Body of pancreas (tissue), 4 donors: ENCODE data around the gene PALLD. TPM values are rescaled to one million over a fixed set of nuclear protein-coding genes. Genes with fewer than 3 reads are reported as not detected.

Experiments used
- ATAC-seq: fragments of 150-250 bp; one replicate; pipeline ENCODE4 v1.9.1; 2016
- DNase-seq, 4 donors: peaks; one replicate each; pipeline ENCODE4 v3.0.0-alpha.2; 2019
- H3K27ac ChIP-seq, 4 donors: fragments of 200-600 bp; sonication (generic); 1 replicate in 3 of 4; 2 replicates in 1 of 4; pipeline versions ENCODE4 v1.5.1 to v1.6.1; 2016 to 2019; ENCODE audit warnings: mild to moderate bottlenecking in 1 of 4, mixed read lengths in 1 of 4, moderate library complexity in 1 of 4
- H3K27me3 ChIP-seq, 2 donors: fragments of 200-600 bp; sonication (generic); one replicate each; pipeline ENCODE4 v1.6.0; 2016; ENCODE audit warnings: mild to moderate bottlenecking in 1 of 2
- H3K36me3 ChIP-seq, 2 donors: fragments of 200-600 bp; sonication (generic); replicated peaks in 1 of 2; 2 replicates each; pipeline ENCODE4 v1.5.1; 2016; ENCODE audit warnings: low read depth in 2 of 2; ENCODE audit not compliant: insufficient read depth in 1 of 2
- H3K4me1 ChIP-seq: fragments of 200-600 bp; sonication (generic); one replicate; pipeline ENCODE4 v1.6.0; 2016
- H3K4me3 ChIP-seq, 2 donors: fragments of 200-600 bp; sonication (generic); 1 replicate in 1 of 2; 2 replicates in 1 of 2; pipeline ENCODE4 v1.5.1; 2016 to 2019
- H3K9me3 ChIP-seq, 3 donors: fragments of 200-600 bp; sonication (generic); 1 replicate in 2 of 3; 2 replicates in 1 of 3; pipeline ENCODE4 v1.5.1; 2016
- POLR2A ChIP-seq, 3 donors: fragments of 450-650 bp; IDR thresholded peaks; one replicate each; pipeline ENCODE4 v1.6.1; 2016; ENCODE audit warnings: antibody characterized with exemption in 3 of 3, mild to moderate bottlenecking in 2 of 3
- WGBS, 2 donors: methylation state at CpG; one replicate each; pipeline ENCODE4 v1.1.5; 2017; 5-methylcytosine and 5-hydroxymethylcytosine counted together
- intact Hi-C: fragments of 100-400 bp; cut with DNase I; formaldehyde crosslinking; loops from one replicate; pipeline ENCODE4 v1.15.1; 2023
- total RNA-seq, 2 donors: library from RNA; depleted of rRNA; stranded (reverse); fragments of >200 nt; gene quantifications; one replicate each; pipeline ENCODE4 v1.1.0, GENCODE V29; 2016
- TF ChIP-seq, protein P1 (sequence below), 7 experiments: fragments of 450-650 bp in 4 of 7; fragments of 200-600 bp in 3 of 7; sonication (generic) in 3 of 7; IDR thresholded peaks; one replicate each; pipeline ENCODE4 v1.5.1; 2016 to 2019; ENCODE audit warnings: antibody characterized with exemption in 7 of 7

The PALLD gene
- total RNA-seq, 2 donors from 2014 or later: 46.8 to 52.4 TPM

DNA sequence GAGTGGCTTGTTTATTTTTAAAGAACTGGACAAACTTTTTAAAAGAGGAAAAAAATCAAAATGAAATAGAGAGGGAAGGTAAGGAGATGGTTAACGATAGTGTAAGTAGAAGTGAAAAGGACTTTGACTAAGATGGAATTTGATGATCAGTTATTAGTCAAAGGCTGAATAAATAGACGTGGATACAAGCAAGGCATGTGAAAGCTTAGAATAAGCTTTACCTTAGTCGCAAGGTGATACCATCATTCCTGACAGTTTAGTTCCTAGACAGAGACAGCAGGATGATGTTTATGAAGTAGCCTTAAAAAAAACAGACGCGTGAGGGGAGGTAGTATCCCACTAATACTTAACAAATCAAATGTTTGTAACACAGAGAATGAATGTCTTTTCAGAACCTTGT is 97.3 kb downstream of the PALLD start:
- H3K27me3 ChIP-seq: no peaks in the 10 kb centered on the region
- 64 to 77% methylated on average over 5 of the region's 5 CpGs for WGBS, 2 donors

DNA sequence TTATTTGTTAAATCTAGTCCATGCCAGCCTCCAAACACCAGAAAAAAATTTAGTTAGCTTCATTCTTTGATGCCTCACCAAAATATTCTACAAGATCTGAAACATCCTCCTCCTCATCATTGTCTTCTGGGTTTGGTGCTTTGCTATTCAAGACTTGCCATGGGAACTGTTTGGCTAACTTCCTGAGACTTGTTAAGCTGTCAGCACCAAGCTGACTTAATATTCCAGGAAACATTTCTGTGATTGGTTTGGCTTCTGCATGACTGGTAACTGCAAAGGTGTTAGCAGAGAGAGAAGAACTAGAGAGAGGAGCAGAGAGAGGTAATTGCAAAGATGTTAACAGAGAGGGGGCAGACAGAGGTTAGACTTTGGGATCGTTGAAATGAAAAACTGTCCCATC is 101.3 kb downstream of the PALLD start:
- Histone ChIP-seq H3K4me1 (no peaks in the 10 kb centered on the region), H3K4me3 (no peak overlapping the region), H3K27ac (no peak overlapping the region), H3K27me3 (no peaks in the 10 kb centered on the region), H3K9me3 (no peaks in the 10 kb centered on the region), H3K36me3 (no peaks in the 10 kb centered on the region)
- TF ChIP-seq POLR2A (IDR thresholded peaks at IDR 0.05): no peak
- TF ChIP-seq, protein P1, sequence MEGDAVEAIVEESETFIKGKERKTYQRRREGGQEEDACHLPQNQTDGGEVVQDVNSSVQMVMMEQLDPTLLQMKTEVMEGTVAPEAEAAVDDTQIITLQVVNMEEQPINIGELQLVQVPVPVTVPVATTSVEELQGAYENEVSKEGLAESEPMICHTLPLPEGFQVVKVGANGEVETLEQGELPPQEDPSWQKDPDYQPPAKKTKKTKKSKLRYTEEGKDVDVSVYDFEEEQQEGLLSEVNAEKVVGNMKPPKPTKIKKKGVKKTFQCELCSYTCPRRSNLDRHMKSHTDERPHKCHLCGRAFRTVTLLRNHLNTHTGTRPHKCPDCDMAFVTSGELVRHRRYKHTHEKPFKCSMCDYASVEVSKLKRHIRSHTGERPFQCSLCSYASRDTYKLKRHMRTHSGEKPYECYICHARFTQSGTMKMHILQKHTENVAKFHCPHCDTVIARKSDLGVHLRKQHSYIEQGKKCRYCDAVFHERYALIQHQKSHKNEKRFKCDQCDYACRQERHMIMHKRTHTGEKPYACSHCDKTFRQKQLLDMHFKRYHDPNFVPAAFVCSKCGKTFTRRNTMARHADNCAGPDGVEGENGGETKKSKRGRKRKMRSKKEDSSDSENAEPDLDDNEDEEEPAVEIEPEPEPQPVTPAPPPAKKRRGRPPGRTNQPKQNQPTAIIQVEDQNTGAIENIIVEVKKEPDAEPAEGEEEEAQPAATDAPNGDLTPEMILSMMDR (IDR thresholded peaks at IDR 0.05): no peak
- ATAC-seq (no peak), DNase-seq (no peak)
- intact Hi-C loops: no loop called here
- WGBS, 2 donors: 62 to 65% methylated on average over 1 of the region's 1 CpG

More for the DNA sequence above, 97.3 kb downstream of the PALLD start:
- Histone ChIP-seq H3K36me3 (no peaks in the 10 kb centered on the region), H3K27ac (no peak overlapping the region), H3K4me3 (no peak overlapping the region), H3K4me1 (no peaks in the 10 kb centered on the region), H3K9me3 (no peaks in the 10 kb centered on the region)
- DNase-seq: no peak
- intact Hi-C loops: no loop called here
- no peak for ATAC-seq
- no peak for TF ChIP-seq POLR2A (IDR thresholded peaks at IDR 0.05)
- TF ChIP-seq, protein P1 (IDR thresholded peaks at IDR 0.05): no peak

DNA sequence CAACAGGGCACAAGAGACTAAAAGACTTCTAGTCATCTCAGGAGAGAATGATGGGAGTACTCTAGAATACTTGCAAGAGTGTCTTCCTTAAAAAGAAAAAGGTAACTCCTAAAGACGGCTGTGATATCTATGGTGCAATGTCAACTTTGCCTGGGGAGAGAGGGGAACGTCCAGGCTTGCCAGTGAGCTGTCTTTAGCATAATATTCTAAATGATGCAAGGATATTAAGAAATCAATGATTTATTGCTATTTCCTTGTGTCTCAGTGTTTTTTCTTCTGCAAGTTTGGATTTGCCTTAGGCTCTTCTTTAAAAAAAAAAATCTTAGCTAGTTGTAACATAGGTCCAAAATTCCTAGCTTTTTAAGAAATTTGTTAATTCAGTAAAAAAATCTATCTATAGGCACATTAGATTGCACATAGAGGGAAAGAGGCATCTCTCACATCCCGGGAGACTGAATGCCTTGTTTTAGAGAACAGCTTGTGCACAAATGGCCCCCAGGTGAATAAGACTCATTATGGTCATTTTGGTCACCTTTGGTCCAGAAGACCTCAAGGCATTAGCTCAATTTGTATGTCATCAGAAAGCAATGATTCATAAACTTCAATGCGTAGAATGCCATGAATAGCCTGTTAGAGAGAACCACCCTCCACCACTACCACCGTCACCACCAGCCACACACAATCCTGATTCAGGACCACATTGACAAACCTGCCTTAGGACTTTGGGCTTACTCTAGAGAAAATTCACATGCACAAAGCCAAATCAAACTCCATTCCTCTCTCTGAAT is 104.1 kb downstream of the PALLD start:
- no peaks in the 10 kb centered on the region for H3K27me3 ChIP-seq
- TF ChIP-seq, protein P1 (IDR thresholded peaks at IDR 0.05): no peak
- TF ChIP-seq POLR2A (IDR thresholded peaks at IDR 0.05): no peak
- no peaks in the 10 kb centered on the region for H3K4me1 ChIP-seq
- no peak overlapping the region for H3K27ac ChIP-seq
- no peaks in the 10 kb centered on the region for H3K9me3 ChIP-seq
- H3K36me3 ChIP-seq: no peaks in the 10 kb centered on the region
- intact Hi-C loops: no loop called here
- 57 to 71% methylated on average over 5 of the region's 5 CpGs for WGBS, 2 donors
- no peak overlapping the region for H3K4me3 ChIP-seq
- no peak for ATAC-seq
- DNase-seq: no peak

DNA sequence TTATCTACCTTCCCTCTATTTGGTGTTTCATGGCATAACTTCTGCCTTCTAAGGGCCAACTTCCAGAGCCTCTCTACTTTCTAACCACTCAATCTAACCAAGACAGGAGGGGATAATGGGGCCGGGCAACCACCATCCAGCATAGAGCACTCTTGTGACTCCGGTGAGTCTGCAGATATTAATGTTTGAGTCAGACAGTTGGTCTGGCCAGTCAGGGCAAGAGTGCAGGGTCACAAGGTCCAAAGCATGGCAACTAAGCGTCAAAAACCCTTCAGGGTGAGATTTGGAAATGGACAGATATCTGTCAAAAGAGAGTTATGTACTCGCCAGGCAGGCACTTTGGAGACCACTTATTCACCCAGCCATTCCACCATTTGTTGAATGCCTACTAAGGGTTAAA is 105.0 kb downstream of the PALLD start:
- ATAC-seq (no peak), DNase-seq (no peak)
- intact Hi-C loops: no loop called here
- H3K4me3 ChIP-seq: no peak overlapping the region
- no peaks in the 10 kb centered on the region for H3K9me3 ChIP-seq
- H3K27me3 ChIP-seq: no peaks in the 10 kb centered on the region
- TF ChIP-seq, protein P1 (IDR thresholded peaks at IDR 0.05): no peak
- TF ChIP-seq POLR2A (IDR thresholded peaks at IDR 0.05): no peak
- H3K4me1 ChIP-seq: no peaks in the 10 kb centered on the region
- no peaks in the 10 kb centered on the region for H3K36me3 ChIP-seq
- no peak overlapping the region for H3K27ac ChIP-seq
- 87 to 89% methylated on average over 4 of the region's 4 CpGs for WGBS, 2 donors
